NCI-H2081 treated with DMSO at 0.1 percent for 48 hours (cell line): ENCODE data around the gene AKAP3.

Source experiments
- DNase-seq: peaks from one replicate; lab custom pipeline; 2025; lab: John Stamatoyannopoulos, UW

The AKAP3 gene

DNA sequence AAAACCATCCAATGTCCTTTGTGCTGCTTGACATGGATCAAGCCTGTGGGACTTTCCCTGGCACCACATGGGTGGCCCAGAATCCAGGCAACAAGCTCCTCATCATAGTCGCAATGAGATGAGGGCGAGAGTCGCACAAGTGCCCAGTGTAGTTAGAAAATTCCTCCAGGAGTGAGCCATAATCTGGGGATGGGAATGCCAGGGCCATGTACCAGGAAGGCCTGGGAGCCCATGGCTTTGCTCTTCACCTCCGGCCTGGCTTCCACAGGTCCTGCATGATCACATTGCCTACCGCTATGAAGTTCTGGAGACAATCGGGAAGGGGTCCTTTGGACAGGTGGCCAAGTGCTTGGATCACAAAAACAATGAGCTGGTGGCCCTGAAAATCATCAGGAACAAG, 53.0 kb downstream of the AKAP3 start:
- no peak for DNase-seq

DNA sequence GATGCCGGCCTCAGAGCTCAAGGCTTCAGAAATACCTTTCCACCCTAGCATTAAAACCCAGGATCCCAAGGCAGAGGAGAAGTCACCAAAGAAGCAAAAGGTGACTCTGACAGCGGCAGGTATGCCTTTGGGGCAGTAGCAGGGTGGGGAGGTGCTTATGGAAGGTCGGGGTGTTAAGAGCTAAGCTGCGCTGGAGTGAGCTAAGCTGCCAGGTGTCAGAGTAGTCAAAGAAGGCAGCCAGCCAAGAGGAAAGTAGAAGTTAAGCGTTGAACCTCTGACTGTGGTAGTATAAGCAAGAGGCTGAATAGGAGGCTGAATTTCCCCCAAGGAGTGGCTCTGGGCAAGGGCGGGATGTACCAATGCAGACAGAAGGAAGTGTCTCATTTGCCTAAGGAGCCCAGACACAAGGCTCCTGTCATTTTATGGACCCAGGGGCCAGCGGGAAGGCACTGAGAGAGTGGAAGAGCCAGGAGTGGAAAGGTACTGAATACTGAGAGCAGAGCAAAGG, 57.6 kb downstream of the AKAP3 start:
- no peak for DNase-seq

DNA sequence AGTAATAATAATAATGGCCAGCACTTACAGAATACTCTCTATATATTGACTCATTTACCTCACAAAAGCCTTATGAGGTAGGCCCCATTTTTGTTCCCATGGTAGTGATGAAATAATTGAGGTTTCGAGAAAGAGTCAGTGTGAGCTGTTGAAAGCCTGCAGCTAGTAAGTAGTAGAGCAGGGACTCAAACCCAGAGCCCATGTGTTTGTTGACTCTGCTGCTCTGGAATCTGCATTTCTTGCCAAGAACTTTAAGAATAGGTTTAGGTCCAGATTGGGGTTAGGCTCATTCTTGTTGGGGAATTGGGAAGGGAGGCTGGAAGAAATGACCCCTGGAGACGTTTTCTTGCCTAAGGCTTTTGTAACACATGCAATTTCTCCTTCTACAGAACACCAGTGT, 58.9 kb downstream of the AKAP3 start:
- DNase-seq, result no peak

DNA sequence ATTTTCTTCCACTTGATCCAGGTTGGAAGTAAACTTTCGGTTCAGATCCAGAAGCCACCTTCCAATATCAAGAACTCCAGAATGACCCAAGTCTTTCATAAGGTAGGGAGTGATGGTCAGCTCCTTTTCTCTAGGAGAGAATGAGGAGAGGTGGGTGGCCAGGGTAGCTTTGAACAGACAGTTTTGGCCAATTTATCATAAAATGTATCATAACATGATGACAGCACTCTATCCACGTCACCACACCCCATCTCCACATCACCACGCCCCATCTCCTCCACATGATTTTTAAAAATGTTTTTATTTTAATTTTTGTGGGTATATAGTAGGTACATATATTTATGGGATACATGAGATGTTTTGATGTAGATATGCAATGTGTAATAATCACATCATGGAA, 59.9 kb downstream of the AKAP3 start:
- DNase-seq, result no peak

DNA sequence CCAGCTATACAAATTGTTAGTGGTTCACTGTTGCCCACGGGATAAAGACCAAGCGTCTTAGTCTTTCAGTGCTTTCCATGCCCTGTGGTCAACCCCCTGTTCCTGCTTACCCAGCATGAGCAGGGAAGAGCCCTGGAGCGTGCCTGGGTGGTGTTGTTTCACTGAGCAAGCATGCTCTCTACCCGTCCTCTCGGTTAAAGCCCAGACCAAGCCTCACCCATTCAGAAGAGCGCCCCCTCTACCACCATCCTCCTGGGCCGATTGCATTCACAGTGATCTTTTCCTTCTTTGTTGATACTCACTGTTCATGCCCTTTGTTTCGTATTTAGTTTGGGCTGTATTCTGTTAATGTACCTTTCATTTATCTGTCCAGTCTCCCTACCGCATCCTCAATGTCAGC, 61.7 kb downstream of the AKAP3 start:
- no peak for DNase-seq

DNA sequence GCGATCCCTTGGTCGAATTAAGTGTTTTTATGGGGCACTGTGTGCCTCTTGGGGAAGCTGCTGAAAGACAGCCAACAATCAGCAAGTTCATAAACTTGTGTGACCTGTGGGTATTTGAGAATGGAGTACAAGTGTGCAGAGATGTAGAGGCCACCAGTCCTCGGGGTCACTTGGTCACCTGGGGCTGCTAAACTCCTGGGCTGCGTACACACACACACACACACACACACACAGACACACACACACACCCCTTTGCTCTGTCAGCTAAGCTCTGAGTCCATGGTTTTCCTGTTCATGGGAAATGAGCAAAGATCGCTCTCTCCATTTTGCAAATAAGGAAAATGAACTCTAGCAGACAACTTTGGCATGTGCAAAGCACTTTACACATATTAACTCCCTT, 62.4 kb downstream of the AKAP3 start:
- no peak for DNase-seq

DNA sequence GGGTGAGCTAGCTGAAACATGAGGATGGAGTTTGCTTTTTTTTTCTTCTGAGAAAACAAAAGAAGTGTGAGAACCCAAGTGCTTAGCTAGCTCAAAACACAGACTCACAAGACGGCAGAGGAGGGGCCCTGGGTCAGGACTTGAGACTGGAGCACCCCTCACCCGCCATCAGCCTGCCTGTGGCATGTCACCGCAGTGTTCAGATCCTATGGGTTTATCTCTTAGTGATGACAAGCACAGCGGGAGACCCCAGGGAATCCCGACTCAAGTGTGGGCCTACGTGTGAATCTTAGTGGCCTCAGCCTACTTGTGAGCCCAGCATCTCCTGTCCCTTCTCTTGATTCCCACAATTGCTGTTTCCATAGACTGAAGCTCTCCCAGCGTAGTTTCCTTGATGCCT, 64.0 kb downstream of the AKAP3 start:
- DNase-seq, result no peak

DNA sequence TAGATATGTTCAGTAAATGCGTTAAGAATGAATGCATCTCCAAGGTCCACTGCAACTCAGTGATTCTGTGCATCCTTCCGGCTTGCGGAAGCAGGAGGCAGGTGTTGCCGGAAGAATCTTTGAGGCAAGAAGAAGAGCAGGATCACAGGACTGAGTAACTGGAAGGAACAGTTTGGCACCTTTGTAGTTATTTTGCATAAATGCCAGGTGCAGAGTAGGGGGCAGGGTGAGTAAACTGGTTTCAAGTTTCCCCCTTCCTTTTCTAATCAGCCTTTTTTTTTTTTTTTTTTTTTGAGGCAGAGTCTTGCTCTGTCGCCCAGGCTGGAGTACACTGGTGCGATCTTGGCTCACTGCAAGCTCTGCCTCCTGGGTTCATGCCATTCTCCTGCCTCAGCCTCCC, 64.6 kb downstream of the AKAP3 start:
- no peak for DNase-seq

DNA sequence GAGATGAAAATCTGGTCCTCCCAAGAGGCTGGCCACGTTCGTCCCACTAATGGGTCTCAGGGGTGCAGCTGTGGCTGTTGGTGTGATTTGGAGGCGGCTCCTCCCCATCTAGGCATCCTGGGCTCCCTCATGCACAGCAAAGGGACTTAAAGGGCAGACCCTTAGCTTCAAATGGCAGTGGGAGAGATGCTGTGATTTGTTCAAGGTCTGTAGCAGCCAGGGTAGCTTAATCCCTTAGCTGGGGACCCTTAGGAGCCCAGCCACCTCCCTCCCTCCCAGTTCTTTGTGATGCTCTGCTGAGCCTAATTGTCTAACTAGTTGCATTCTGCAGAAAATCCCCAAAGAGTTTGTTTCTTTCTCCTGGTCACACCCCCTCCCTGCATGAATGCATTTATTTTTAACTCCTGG, 68.6 kb downstream of the AKAP3 start:
- DNase-seq, result no peak

DNA sequence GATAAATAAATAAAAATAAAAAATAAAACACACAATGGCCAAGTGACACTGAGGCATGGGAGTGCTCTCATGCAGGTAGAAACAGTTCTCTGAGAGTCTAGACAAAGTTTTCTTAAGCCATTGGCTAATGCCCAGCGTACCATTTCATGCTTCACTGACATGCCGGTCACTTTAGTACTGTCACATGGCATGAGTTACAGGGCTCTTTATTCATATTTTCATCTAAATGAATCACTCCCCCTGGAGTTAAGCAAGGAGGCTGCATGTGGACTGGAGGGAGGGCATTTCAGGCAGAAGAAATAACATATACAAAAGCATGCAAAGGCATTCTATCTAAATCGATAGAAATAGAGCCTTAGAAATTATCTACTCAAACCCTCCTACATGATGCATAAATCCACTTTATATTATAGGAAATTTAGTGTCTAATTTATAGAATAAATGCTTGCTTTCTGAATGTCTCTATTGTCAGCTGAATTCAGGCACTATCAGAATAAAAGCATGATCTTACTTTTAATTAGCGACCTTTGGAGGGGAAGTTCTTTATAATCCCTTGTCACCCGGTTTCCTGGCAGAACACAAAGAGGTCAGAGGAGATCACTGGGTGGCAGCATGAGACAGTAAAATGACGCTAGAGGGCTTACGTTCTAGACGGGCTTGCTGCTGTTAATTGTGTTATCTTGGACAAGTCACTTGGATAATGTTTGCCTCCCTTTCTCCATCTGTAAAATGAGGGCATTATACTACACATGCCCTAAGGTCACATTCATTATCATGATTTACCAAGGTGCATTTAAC, 69.3 kb downstream of the AKAP3 start:
- no peak for DNase-seq

DNA sequence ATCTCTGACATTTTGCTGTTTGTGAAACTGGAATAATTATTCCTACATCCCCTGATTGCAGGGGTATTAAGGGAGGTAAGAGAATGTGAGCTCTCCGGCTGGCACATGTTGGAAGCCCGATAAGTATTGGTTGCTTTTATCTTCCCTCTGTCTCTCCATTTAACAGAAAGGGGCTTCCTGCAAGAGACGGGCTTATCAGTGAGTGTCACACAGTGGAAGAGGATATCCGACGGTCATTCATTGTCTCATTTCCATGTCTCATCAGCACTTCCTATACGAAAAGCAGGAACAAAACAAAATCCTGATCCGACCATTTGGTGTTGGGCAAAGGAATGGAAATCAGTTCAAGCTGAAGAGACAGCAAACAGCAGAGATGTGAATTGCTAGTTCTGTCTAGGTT, 76.2 kb downstream of the AKAP3 start:
- no peak for DNase-seq

DNA sequence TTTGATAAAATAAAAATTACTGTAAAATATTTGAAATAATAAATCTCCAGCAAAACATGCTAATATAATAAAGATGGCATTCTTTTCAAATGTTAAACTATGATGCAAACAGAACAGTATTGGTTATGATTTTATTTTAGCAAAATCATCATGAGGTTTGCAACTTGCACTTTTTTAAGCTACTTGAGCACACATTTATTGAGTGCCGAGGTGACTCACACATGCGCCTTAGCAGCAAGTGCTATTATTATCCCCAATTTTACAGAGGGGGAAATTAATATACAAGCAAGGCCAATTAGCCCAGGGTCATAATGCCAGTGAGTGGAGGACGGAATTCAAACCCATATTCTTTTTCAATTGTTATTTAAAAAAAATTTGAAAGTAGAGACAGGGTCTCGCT, 79.6 kb downstream of the AKAP3 start:
- no peak for DNase-seq

DNA sequence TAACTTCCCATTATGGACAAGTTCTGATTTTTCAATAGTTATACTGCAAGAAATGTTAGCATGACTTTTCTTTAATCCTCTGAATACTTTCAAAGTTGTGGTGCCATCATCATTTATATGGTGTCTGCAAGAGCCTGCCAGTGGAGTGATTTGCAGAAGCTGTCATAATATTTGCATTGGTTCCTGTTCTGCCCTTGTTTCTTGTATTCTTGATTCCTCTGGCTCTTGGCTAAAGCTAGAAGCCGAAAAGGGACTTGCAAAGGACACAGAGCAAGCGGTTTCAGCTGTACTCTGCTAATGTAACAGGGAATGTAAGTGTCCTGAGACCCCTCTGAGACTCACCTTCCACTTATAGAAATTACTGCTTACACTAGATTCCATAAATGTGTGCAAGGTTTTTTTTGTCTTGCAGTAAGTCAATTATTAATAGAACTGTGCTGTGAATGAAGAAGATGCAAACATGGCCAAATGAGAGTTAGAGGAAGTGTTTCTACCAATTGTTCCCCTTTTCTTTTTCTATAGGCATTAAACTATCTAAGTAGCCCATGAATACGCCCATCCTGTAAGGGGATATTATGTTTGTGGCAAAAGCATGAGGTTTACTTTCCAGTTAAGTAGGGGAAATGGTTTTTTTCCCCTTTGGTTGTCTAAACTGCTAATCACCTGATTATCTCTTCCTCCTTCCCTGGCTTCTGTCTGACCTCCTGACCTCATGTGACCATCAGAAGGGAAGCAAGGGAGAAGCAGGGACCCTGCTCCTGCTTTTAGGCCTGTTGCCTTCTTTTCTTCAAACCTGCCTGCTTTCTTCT, 81.6 kb downstream of the AKAP3 start:
- DNase-seq, result no peak

DNA sequence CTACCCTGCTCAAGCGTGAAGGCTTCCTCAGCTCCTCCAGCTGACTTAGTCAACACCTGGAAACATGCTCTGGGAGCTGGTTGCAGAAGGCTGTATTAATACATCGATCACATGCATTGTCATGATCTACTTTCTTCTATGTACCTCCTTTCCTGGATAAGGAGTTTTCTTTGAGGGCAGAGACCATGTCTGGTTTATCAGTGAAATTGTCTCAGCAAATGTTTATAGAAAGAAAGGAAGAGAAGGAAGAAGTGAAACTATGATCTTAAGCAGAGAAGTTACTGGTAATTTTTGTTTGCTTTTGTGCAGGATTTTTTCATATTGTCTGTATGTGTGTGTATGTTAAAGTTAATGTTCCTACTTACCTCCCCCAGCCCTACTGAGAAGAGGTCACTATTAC, 82.4 kb downstream of the AKAP3 start:
- DNase-seq, result no peak
